Measurements from ENCODE around the gene RELT.
A peak's percentile ranks its signal among the peaks of the same experiment; 100 is the strongest.

Gene RELT

DNA sequence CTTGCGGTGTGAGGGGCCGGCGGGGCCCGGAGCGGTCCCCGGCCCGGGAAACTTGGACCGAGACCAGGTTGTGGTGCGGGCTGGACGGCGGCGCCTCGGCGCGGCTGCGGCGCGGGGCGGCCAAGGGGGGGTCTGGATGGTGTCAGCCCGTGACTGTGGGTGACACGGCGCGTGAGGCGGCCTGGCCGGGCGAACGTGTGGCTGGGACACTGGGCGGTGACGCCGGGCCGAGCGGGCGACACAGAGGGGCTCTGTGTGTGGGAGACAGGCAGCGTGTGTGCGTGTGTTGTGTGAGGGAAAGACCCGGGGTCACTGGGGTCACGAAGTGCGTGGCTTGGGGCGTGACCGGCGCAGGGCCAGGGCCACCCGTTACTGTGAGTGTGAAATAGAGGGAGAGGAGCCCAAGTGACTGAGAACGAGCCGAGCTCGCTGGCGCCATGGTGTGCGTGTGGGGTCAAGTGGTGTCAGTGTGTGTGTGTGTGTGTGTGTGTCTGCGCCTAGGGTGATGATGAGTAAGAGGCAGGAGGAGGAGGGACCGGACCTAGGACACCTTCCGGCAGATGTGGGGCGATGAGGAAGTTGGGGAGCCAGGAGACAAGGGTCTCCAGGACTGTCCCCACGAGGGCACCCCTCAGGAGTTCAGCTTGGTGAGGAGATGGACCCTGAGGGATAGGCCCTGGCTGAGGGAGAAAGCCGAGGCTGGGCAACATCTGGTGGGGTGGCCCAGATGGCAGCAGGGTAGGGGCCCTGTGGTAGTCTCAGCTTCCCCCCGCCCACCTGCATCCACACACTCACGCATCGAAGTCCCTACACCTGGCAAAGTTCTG is 817 bp downstream of the RELT start:
- peak; percentile 85 for DNase-seq

GRCh38 chr11:73379189-73379880 is 3.1 kb downstream of the RELT start:
- no peak for DNase-seq

DNA sequence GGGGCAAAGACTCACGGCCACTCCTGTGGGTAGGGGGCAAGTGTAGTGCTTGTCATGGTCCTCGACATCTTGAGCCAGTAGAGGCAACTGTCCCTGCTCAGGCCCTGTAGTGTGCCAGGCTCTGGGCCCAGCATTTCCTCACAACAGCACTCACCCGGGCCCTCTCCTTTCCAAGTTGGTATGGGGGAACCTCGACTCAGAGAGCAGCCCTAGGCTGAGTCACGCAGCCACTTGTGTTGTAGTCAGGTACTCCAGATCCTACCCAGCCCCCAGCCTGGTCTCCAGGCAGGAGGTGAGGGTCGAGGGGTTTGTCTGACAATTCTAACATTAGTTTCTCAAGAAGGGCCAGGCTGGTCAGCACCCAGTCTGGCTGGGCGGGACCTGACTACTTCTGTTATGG is 4.1 kb downstream of the RELT start:
- no peak for DNase-seq

DNA sequence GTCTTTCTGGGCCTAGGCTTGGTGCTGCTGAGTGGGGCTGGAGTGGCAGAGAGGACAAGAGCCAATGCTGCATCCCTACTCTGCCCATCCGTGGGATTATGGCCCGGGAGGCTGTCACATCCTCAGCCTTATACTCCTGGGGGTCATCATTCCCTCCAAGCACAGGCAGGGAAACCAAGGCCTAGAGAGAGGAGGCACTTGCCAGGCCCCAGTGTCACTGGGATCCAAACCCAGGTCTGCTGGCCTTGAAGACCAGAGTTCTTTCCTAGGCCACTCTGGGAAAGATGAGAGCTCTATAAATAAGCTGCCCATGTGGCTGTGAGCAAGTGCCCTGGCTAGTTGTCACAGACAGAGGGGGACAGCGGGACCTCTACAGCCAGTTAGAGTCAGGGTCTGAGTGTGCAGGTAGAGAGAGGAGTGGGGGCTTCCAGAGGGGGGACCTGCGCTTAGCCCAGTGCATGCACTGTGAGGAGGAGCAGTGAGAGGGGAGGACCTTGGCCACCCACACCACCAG is 4.8 kb downstream of the RELT start:
- DNase-seq = no peak

DNA sequence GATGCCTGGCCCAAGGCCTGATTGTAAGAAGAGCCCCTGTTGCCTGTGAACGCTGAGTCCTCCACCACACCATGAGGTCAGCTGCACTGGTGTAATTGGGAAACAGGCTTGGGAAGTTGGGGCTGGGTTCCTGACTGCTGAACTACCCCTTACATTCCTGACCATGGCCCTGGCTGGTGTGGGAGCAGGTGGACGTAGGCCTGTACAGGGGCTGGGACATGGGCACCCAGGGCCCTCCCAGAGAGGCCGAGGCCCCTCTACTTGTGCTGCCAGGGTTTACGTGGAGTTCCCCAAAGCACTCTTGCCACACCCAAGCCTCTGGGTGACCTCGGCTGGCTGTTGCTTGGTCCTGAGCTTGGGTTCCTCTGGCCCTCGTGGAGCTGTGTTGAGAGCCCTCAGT is 5.4 kb downstream of the RELT start:
- DNase-seq = peak; percentile 65

DNA sequence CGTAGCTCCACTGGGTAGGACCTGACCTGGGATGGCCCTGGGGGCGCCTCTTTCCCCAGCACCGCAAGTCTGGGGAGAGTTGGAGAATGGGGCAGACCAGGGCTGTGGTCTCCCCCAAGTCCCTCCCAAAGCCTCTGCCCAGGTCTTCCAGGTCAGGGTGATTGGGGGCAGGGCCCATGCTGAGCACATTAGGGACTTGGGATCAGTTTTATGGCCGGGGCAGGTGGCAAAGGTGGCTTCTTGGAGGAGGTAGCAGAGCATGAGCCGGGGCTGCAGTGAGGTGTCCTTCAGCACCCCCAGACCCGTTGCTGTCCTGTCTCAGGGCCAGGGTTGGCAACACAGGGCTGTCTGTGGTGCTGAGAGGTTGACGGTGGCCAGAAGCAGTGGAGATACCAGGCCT is 6.0 kb downstream of the RELT start:
- DNase-seq = no peak

DNA sequence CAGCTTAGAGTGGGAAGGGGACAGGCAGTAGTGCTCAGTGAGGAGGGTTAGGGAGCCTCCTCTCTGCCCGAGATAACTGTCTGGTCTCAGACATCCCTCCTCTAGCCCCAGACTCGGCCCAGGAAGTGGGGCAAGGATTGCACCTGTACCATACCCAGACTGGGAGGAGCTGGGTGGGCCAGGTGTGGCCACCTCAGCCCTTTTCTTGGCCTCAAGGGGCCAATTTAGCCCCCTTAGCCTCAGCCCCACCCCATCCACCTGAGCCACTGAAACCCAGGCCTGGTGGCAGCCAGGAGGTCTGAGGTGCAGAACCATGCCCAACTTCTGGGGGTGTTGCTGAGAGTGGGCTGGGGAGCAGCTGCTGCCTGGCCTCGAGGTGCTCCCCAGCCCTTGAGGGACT is 6.5 kb downstream of the RELT start:
- no peak for DNase-seq

GRCh38 chr11:73383249-73384124 is 7.3 kb downstream of the RELT start:
- DNase-seq = no peak

DNA sequence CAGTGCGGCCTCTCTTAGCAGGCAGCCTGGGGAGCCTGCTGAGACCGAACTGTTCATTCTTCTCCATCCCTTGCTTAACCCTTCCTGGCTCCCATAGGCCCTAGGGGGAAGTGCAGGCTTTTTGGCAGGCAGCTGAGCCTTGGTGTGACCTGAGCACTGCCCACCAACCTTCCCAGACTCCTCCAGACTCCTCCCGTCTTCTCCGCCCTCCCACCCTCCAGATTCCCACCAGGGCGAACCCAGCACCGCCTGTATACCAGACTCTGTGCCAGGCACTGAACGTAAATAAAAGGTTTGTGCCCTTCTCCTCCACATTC is 7.9 kb downstream of the RELT start:
- DNase-seq = no peak

DNA sequence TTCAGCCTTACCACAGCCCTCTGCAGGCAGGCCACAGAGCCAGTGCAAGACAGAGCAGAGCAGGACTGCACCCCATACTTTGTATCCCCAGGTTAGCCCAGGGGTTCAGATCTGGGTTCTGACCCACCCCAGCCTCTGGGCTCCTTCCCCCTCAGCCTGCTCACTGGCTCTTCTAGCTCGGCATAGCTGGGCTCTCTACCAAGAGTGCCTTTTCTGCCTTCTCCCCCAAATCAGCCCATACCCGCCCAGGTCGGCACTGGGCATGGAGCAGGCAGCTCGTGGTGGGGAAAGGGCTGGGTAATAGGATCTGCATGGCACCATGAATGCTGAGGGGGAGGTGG is 8.3 kb downstream of the RELT start:
- no peak for DNase-seq

GRCh38 chr11:73384872-73385689 is 8.9 kb downstream of the RELT start:
- peak; percentile 91 for DNase-seq

GRCh38 chr11:73386016-73386415 is 9.8 kb downstream of the RELT start:
- peak; percentile 66 for DNase-seq

GRCh38 chr11:73386546-73386945 is 10.3 kb downstream of the RELT start:
- no peak for DNase-seq

DNA sequence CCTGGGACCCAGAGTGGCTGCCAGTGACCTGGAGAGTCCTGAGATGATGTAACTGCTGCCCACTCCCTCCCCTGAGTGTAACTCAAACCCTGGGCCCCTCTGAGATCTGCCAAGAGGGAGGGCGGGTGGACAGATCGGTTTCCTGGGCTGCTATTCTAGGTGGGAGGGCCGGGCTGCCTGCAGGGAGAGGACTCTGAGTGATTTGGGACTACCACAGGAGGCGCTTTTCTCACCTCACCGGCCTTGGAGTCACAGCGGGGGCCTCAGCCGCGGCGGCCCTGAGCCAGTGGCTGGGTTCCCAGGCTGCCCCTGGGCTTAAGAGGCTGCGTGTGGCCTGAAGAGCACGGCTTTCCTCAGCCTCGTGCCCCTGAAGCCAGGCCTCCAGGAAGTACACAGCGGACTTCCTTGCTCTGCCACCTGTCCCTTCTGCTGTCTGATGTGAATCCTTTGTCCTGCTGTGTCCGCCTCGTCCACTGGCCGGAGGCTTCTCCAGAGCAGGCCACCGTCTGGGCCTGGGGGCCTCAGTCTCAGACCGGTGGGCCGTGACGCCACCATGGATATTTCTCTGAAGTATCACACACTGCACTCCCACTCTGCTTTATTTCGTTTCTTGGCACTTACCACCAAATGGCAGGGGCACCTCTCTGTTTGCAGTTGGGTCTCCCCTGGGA is 11.5 kb downstream of the RELT start:
- no peak for DNase-seq

GRCh38 chr11:73388265-73389133 is 12.3 kb downstream of the RELT start:
- DNase-seq = peak; percentile 35

DNA sequence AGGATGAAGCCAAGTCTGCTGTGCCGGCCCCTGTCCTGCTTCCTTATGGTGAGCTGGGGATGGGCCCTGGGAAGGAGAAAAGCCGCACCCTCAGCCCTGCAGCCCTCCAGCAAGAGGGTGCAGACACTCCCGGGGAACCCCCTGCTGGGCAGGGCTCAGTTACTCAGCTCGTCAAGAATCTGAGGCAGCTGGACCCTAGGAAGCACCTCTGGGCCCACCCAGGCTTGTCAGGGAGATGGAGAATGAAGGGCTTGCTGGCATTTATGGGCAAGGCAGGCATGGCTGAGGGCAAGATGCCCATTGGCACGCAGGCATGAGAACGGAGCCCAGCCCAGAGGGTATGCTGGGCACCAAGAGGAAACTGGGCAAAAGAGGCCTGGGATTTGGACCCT is 12.9 kb downstream of the RELT start:
- DNase-seq = no peak

- DNase-seq = no peak
Observed at GRCh38 chr11:73389916-73390315, 13.7 kb downstream of the RELT start.

GRCh38 chr11:73390601-73391565 is 14.7 kb downstream of the RELT start:
- no peak for DNase-seq

DNA sequence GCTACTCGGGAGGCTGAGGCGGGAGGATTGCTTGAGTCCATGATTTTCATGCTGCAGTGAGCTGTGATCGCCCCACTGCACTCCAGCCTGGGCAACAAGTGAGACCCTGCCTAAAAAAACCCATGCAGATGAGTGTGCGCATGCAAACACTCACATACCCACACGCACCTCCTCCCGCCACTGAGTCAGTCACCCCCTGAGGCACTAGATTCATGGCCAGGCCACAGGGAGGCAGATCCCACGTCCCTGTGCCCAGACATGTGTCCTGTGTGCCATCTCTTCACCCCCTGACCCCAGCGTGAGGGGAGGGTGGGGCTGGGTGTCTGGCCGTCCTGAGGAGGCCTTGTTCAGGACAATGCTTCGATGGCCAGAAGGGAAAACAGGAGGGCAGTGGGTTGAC is 15.5 kb downstream of the RELT start:
- no peak for DNase-seq
